Mesothelial cell of epicardium (in vitro differentiated cells): ENCODE measurements around the gene TYMS. TPM values are rescaled to one million over a fixed set of nuclear protein-coding genes. Genes with fewer than 3 reads are reported as not detected.

Experiments
- DNase-seq, 2 experiments: peaks; one replicate each; pipeline ENCODE4 v3.0.0; 2021; ENCODE audit warnings: low spot score in 2 of 2; ENCODE audit not compliant: unreplicated experiment in 2 of 2
- H3K27ac Mint-ChIP-seq: 2 replicates; pipeline ENCODE4 v1.8.0; 2021; ENCODE audit warnings: mixed read lengths
- H3K27me3 Mint-ChIP-seq: 2 replicates; pipeline ENCODE4 v1.8.0; 2021; ENCODE audit warnings: low read depth, mixed read lengths
- H3K36me3 Mint-ChIP-seq: 2 replicates; pipeline ENCODE4 v1.8.0; 2021; ENCODE audit warnings: mixed read lengths
- H3K4me1 Mint-ChIP-seq: 2 replicates; pipeline ENCODE4 v1.8.0; 2021; ENCODE audit warnings: mixed read lengths
- H3K4me3 Mint-ChIP-seq: 2 replicates; pipeline ENCODE4 v1.8.0; 2021; ENCODE audit warnings: mild to moderate bottlenecking, moderate library complexity, mixed read lengths
- H3K9me3 Mint-ChIP-seq: 2 replicates; pipeline ENCODE4 v1.8.0; 2021; ENCODE audit warnings: mixed read lengths
- total RNA-seq: library from RNA; stranded (reverse); gene quantifications from 3 replicates; pipeline ENCODE4 v1.2.1, GENCODE V29; 2021
- TF ChIP-seq, protein P1 (sequence below): fragments of 200-600 bp; sonication (generic); IDR thresholded peaks from one replicate; pipeline ENCODE4 v1.5.0; 2021; ENCODE audit warnings: antibody characterized with exemption; ENCODE audit not compliant: unreplicated experiment

The TYMS gene
- total RNA-seq, 1 donor from 2014 or later, result 54.0 TPM

DNA sequence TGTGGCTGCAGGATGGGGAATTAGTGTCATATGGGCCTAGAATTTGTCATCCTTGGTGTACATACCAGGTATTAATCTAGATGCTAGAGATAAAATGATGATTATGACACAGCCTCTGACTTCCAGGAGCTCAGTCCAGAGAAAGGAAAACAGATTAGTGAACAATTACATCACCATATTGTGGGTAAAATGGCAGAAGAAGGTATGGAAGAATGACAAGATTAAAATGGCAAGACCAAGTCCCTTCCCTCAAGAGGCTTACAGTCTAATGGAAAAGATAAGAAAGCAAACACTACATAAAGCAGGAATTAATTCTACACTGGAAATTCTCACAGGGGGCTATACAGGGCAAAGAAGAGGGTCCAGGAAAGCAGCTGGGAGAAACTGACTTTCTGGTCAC lies 25.9 kb upstream of the TYMS start:
- peaks cover 9% of the 10 kb centered on the region for H3K4me1 Mint-ChIP-seq
- H3K27ac Mint-ChIP-seq, result no peak overlapping the region
- TF ChIP-seq, protein P1, sequence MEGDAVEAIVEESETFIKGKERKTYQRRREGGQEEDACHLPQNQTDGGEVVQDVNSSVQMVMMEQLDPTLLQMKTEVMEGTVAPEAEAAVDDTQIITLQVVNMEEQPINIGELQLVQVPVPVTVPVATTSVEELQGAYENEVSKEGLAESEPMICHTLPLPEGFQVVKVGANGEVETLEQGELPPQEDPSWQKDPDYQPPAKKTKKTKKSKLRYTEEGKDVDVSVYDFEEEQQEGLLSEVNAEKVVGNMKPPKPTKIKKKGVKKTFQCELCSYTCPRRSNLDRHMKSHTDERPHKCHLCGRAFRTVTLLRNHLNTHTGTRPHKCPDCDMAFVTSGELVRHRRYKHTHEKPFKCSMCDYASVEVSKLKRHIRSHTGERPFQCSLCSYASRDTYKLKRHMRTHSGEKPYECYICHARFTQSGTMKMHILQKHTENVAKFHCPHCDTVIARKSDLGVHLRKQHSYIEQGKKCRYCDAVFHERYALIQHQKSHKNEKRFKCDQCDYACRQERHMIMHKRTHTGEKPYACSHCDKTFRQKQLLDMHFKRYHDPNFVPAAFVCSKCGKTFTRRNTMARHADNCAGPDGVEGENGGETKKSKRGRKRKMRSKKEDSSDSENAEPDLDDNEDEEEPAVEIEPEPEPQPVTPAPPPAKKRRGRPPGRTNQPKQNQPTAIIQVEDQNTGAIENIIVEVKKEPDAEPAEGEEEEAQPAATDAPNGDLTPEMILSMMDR, result no peak
- H3K9me3 Mint-ChIP-seq, result peaks cover 5% of the 10 kb centered on the region
- peaks cover 41% of the 10 kb centered on the region for H3K36me3 Mint-ChIP-seq
- no peak overlapping the region for H3K4me3 Mint-ChIP-seq
- DNase-seq, result no peak
- H3K27me3 Mint-ChIP-seq, result no peaks in the 10 kb centered on the region

GRCh38 chr18:634551-635045 lies 22.9 kb upstream of the TYMS start:
- Mint-ChIP-seq H3K4me3 (no peak overlapping the region), H3K4me1 (peaks cover 9% of the 10 kb centered on the region), H3K27ac (peak overlapping the region; percentile 47), H3K9me3 (peaks cover 5% of the 10 kb centered on the region), H3K36me3 (peaks cover 34% of the 10 kb centered on the region), H3K27me3 (no peaks in the 10 kb centered on the region)
- no peak for DNase-seq
- TF ChIP-seq, protein P1, result no peak

- DNase-seq, result no peak
- TF ChIP-seq, protein P1, result no peak
- peaks cover 9% of the 10 kb centered on the region for H3K4me1 Mint-ChIP-seq
- peaks cover 5% of the 10 kb centered on the region for H3K9me3 Mint-ChIP-seq
- H3K4me3 Mint-ChIP-seq, result no peak overlapping the region
- no peaks in the 10 kb centered on the region for H3K27me3 Mint-ChIP-seq
- peaks cover 31% of the 10 kb centered on the region for H3K36me3 Mint-ChIP-seq
- H3K27ac Mint-ChIP-seq, result peak overlapping the region; percentile 47
Observed at GRCh38 chr18:635171-635570, 22.3 kb upstream of the TYMS start.

GRCh38 chr18:641224-641623 lies 16.2 kb upstream of the TYMS start:
- no peaks in the 10 kb centered on the region for H3K27me3 Mint-ChIP-seq
- H3K9me3 Mint-ChIP-seq, result no peaks in the 10 kb centered on the region
- H3K4me1 Mint-ChIP-seq, result no peaks in the 10 kb centered on the region
- H3K27ac Mint-ChIP-seq, result no peak overlapping the region
- DNase-seq, result no peak
- peaks cover 24% of the 10 kb centered on the region for H3K36me3 Mint-ChIP-seq
- TF ChIP-seq, protein P1, result no peak
- H3K4me3 Mint-ChIP-seq, result no peak overlapping the region

DNA sequence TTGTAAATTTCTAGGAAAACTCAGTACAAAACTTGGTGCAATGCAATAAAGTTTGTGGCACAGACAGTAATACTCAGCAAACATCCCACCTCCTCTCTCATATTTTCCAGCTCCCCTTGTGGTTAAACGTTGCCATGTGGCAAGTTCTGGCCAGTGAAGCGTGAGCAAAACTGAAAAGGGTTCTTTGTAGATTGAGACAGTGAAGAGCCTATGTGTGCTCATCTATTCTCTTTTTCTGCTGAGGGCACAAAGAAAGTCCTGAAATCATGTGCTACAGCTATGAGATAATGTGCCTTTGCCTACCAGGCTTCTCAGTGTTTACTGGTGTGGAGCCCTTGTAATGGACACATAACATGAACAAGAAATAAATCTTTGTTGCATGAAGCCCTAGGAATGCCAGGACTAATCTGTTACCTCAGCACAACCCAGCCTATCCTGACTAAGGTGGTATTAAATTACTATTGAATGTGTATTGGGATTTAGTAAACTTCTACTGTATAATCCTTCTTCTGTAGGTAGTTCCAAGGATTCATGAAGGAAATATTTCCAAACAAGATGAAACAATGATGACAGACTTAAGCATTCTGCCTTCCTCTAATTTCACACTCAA lies 13.0 kb upstream of the TYMS start:
- no peaks in the 10 kb centered on the region for H3K4me1 Mint-ChIP-seq
- H3K9me3 Mint-ChIP-seq, result no peaks in the 10 kb centered on the region
- H3K36me3 Mint-ChIP-seq, result peaks cover 25% of the 10 kb centered on the region
- no peaks in the 10 kb centered on the region for H3K27me3 Mint-ChIP-seq
- TF ChIP-seq, protein P1, result no peak
- H3K4me3 Mint-ChIP-seq, result no peak overlapping the region
- H3K27ac Mint-ChIP-seq, result no peak overlapping the region
- DNase-seq, result no peak
